ENCODE measurements around the gene GDF11.
"Not testable (repeated sequence)": the region's sequence is repeated elsewhere in the genome, so short reads cannot be mapped to it uniquely, and the experiment has no call there.

Gene GDF11

GRCh38 chr12:55741931-55742680, 816 bp upstream of the GDF11 start:
- DNase-seq (ENCODE audit: low read depth) = no peak

- no peak for DNase-seq (ENCODE audit: low read depth)
These were observed 751 bp downstream of the GDF11 start for GRCh38 chr12:55743406-55744339.

- DNase-seq (ENCODE audit: low read depth) = no peak
These were observed 1.6 kb downstream of the GDF11 start for GRCh38 chr12:55744340-55745030.

GRCh38 chr12:55745361-55746173, 2.6 kb downstream of the GDF11 start:
- no peak for DNase-seq (ENCODE audit: low read depth)

GRCh38 chr12:55746174-55746912, 3.4 kb downstream of the GDF11 start:
- DNase-seq (ENCODE audit: low read depth) = no peak

DNA sequence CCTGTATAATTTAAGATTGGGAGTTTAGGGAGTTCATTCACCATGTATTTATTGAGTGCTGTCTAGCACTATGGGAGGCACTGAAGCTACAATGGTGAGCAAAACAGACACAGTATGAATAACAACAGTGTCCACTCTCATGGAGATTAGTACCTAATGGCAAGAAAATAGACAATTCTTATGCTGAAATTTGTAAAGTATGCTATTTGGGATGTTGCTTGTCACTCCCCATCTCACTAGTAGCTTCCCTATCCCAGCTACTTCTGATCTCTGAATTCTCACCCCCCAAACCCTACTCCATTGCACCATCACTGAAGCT, 4.0 kb downstream of the GDF11 start:
- no peak for DNase-seq (ENCODE audit: low read depth)

DNA sequence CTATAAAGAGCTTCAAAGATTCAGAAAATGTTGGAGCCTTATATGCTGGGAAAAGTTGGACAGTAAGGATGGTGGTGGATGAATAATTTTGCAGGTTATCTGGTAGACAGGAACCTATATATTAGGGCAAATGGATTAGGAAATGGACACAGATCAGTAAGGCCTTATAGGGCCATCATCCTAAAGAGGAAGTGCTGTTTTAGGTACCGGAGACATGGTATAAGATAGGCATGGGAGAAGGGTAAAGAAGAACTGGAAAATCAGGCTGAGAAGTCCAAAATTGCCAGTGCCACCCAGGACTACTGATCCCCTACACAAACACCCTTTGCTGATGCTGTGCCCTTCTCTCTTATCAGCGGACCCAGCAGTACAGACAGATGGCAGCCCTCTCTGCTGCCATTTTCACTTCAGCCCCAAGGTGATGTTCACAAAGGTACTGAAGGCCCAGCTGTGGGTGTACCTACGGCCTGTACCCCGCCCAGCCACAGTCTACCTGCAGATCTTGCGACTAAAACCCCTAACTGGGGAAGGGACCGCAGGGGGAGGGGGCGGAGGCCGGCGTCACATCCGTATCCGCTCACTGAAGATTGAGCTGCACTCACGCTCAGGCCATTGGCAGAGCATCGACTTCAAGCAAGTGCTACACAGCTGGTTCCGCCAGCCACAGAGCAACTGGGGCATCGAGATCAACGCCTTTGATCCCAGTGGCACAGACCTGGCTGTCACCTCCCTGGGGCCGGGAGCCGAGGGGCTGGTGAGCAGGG, 5.5 kb downstream of the GDF11 start:
- no peak for DNase-seq (ENCODE audit: low read depth)

DNA sequence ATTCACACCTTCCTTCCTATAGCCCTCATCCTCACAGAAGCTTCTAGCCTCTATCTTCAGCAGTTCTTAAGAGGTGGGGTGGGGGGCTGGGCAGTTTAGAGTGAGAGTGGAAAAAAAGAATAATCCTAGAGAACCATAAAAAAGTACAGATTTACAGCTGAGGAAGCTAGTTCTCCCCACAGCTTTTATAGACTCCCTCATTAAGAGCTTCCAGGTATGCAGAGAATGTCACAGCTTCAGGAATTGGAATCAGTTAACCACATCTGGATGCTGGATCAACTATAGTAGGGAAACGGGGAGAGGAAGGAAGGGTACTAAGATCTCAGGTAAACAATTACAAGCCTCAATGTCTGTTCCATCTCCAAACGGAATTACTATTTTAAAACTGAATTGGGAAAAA, 12.3 kb downstream of the GDF11 start:
- no peak for DNase-seq (ENCODE audit: low read depth)

- no peak for DNase-seq (ENCODE audit: low read depth)
These were observed 14.8 kb downstream of the GDF11 start for GRCh38 chr12:55757701-55758100.

DNA sequence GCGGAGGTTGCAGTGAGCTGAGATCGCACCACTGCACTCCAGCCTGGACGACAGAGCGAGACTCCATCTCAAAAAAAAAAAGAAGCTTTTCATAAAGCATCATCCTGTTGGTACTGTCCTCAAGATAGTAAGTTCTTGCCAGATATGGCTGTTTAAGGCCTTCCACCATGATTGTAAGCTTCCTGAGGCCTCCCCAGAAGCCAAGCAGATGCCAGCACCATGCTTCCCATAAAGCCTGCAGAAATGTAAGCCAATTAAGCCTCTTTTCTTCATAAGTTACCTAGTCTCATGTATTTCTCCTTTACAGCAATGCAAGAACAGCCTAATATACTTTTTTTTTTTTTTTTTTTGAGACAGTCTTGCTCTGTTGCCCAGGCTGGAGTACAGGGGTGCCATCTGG, 15.7 kb downstream of the GDF11 start:
- not testable (repeated sequence) for DNase-seq (ENCODE audit: low read depth)

GRCh38 chr12:55760663-55761062, 17.7 kb downstream of the GDF11 start:
- DNase-seq (ENCODE audit: low read depth) = no peak

DNA sequence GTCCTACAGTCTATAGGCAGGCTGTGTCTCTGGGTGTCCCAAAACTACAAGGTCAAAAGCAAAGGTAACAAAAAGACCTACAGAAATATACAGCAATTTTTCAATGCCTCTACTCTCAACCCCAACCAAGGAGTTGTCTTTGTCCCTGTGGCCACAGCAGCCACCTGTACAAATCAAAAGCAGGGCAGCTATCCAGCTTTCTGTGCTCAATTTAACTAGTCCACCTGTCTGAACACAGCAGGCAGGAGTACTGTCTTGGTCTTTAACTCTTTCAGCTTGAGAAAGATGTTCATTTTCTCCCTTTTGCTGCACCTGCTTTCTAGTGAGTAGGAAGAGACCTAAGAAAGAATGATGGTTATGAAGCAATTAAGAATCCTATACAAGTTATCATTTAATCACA, 19.7 kb downstream of the GDF11 start:
- no peak for DNase-seq (ENCODE audit: low read depth)

GRCh38 chr12:55765736-55766290, 22.9 kb downstream of the GDF11 start:
- no peak for DNase-seq (ENCODE audit: low read depth)

- DNase-seq (ENCODE audit: low read depth) = no peak
These were observed 24.2 kb downstream of the GDF11 start for GRCh38 chr12:55767156-55767555.

DNA sequence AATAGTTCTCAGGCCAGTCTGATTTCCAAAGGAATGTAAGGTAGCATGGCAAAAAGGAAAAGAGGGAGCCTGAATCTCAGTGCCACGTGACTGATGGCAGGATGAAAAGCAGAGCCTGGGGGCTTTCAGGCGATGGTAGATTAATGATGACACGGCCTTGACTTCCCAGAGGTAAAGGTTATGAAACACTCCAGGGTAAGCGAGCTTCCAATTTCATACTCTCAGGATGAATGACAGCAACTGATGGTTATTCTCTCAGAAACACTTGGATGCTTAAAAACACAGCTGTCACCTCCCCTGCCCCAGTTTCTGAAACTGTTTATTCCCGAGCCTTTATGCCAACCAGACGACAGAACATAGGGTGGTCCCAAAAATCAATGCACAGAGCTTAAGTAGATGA, 28.8 kb downstream of the GDF11 start:
- no peak for DNase-seq (ENCODE audit: low read depth)

DNA sequence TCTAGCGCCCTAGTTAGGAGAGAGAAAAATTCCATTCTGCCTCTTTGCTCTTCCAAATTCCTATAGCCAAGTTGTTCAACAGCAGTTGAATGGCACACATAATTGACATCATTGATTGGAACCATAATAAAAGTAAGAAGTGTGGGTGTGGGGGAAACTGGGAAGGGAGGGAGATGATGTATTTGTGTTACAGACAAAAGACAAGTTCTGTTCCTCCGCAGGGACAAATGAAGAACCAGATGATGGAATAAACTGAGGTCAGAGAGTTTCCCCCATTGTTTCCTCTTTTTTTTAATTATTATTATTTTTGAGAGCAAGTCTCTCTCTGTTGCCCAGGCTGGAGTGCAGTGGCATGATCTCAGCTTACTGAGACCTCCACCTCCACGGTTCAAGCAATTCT, 34.9 kb downstream of the GDF11 start:
- no peak for DNase-seq (ENCODE audit: low read depth)

DNA sequence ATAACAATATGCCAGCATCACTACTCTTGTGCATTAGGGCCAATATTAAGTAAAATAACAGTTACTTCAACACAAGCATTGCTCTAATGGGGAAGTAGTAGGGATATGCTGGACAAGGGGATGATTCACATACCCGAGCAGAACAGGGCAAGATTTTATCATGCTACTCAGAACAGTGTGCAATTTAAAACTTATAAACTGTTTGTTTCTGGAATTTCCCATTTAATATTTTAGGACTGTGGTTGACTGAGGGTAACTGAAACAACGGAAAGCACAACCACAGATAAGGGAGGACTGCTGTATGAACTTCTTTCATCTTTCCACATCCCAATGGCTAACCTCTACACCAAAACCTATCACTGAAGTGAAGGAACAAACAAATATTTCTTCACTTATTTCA, 37.8 kb downstream of the GDF11 start:
- no peak for DNase-seq (ENCODE audit: low read depth)

DNA sequence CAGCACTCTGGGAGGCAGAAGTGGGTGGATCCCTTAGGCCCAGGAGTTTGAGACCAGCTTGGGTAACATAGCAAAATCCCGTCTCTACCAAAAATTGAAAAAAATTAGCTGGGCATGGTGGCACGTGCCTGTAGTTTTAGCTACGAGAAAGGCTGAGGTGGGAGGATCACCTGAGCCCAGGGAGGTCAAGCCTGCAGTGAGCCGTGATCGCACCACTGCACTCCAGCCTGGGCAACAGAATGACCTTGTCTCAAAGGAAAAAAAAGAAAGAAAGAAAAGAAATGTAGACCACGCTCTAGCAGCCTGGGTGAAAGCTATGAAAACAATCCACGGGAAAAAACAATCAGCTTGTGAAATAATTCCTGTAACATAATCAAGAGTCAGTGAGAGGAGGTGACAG, 45.6 kb downstream of the GDF11 start:
- DNase-seq (ENCODE audit: low read depth) = no peak

- DNase-seq (ENCODE audit: low read depth) = no peak
These were observed 46.2 kb downstream of the GDF11 start for GRCh38 chr12:55789171-55789570.

DNA sequence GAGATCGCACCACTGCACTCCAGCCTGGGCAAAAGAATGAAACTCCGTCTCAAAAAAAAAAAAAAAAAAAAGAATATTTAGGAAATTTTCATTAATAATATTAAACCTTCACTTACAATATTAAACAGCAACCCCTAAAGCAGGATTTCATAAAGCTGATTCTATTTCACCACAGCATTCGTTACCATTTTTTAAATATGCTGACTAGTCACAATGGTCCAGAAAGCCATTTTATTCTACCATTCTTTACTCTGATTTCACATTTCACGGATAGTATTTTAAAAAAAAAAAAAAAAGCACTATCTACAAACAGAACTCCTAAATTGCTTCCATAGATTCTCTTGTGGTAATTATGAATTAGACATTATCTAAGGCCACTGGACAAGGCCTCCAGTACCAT, 47.0 kb downstream of the GDF11 start:
- DNase-seq (ENCODE audit: low read depth) = no peak
